Vagina (tissue), 2 donors: ENCODE measurements around the gene EXOC6B. TPM values are rescaled to one million over a fixed set of nuclear protein-coding genes. Genes with fewer than 3 reads are reported as not detected.

Experiments used
- DNase-seq, 2 donors: peaks; one replicate each; pipeline ENCODE4 v3.0.0-alpha.2; 2017; ENCODE audit errors: extremely low spot score in 2 of 2
- H3K27ac ChIP-seq: fragments of 200-600 bp; sonication (generic); one replicate; pipeline ENCODE4 v1.5.1; 2019
- H3K27me3 ChIP-seq: fragments of 200-600 bp; sonication (generic); one replicate; pipeline ENCODE4 v1.5.1; 2019
- H3K36me3 ChIP-seq, 2 donors: fragments of 200-600 bp; sonication (generic); one replicate each; pipeline ENCODE4 v1.5.1; 2017 to 2019
- H3K4me1 ChIP-seq: fragments of 200-600 bp; sonication (generic); one replicate; pipeline ENCODE4 v1.5.1; 2019
- H3K4me3 ChIP-seq, 2 donors: fragments of 200-600 bp; sonication (generic); 1 replicate in 1 of 2; 2 replicates in 1 of 2; pipeline ENCODE4 v1.5.1; 2016 to 2019
- H3K9me3 ChIP-seq: fragments of 200-600 bp; sonication (generic); one replicate; pipeline ENCODE4 v1.5.1; 2019
- CTCF ChIP-seq, 3 experiments: fragments of 450-650 bp in 2 of 3; fragments of 200-600 bp in 1 of 3; sonication (generic) in 1 of 3; IDR thresholded peaks; one replicate each; pipeline ENCODE4 v1.5.1; 2017 to 2019; ENCODE audit warnings: antibody characterized with exemption in 3 of 3, mild to moderate bottlenecking in 2 of 3, moderate library complexity in 2 of 3
- POLR2A ChIP-seq, 2 donors: fragments of 450-650 bp; IDR thresholded peaks; one replicate each; pipeline ENCODE4 v1.6.1; 2017; ENCODE audit warnings: antibody characterized with exemption in 2 of 2, mild to moderate bottlenecking in 2 of 2, moderate library complexity in 2 of 2
- POLR2AphosphoS5 ChIP-seq, 2 donors: sonication (generic); formaldehyde crosslinking; IDR thresholded peaks; one replicate each; pipeline ENCODE4 v1.9.0; 2017; ENCODE audit warnings: antibody characterized with exemption in 2 of 2, mild to moderate bottlenecking in 2 of 2, low read depth in 1 of 2; ENCODE audit not compliant: insufficient read depth in 1 of 2
- intact Hi-C: fragments of 100-400 bp; cut with DNase I; formaldehyde crosslinking; loops from one replicate; pipeline ENCODE4 v1.15.1; 2023
- total RNA-seq: library from RNA; depleted of rRNA; stranded (reverse); fragments of >200 nt; gene quantifications from one replicate; pipeline ENCODE4 v1.2.3, GENCODE V29; 2016

The EXOC6B gene
- total RNA-seq, 1 donor from 2014 or later: 41.5 TPM

- intact Hi-C loops: no loop called here
- Histone ChIP-seq H3K4me3 (no peak overlapping the region), H3K36me3 (no peaks in the 10 kb centered on the region), H3K4me1 (peaks cover 11% of the 10 kb centered on the region), H3K27me3 (no peaks in the 10 kb centered on the region), H3K27ac (no peak overlapping the region), H3K9me3 (no peaks in the 10 kb centered on the region)
- DNase-seq: no peak
- no peak for TF ChIP-seq POLR2A (IDR thresholded peaks at IDR 0.05)
- TF ChIP-seq CTCF (IDR thresholded peaks at IDR 0.05): no peak
- no peak for TF ChIP-seq POLR2AphosphoS5 (IDR thresholded peaks at IDR 0.05; ENCODE audit: insufficient read depth in 1 of 2, low read depth in 1 of 2)
Observed at GRCh38 chr2:72695676-72696075, 130.2 kb downstream of the EXOC6B start.

GRCh38 chr2:72694715-72695496 lies 130.9 kb downstream of the EXOC6B start:
- Histone ChIP-seq H3K4me1 (peaks cover 11% of the 10 kb centered on the region), H3K36me3 (no peaks in the 10 kb centered on the region), H3K27ac (no peak overlapping the region), H3K4me3 (no peak overlapping the region), H3K9me3 (no peaks in the 10 kb centered on the region), H3K27me3 (no peaks in the 10 kb centered on the region)
- intact Hi-C loops: no loop called here
- DNase-seq: no peak
- TF ChIP-seq POLR2AphosphoS5 (IDR thresholded peaks at IDR 0.05; ENCODE audit: insufficient read depth in 1 of 2, low read depth in 1 of 2): no peak
- TF ChIP-seq CTCF (IDR thresholded peaks at IDR 0.05): no peak
- no peak for TF ChIP-seq POLR2A (IDR thresholded peaks at IDR 0.05)

GRCh38 chr2:72689579-72690195 lies 136.1 kb downstream of the EXOC6B start:
- Histone ChIP-seq H3K4me1 (peaks cover 9% of the 10 kb centered on the region), H3K36me3 (no peaks in the 10 kb centered on the region), H3K4me3 (no peak overlapping the region), H3K9me3 (no peaks in the 10 kb centered on the region), H3K27me3 (no peaks in the 10 kb centered on the region), H3K27ac (no peak overlapping the region)
- no peak for TF ChIP-seq POLR2A (IDR thresholded peaks at IDR 0.05)
- no peak for DNase-seq
- intact Hi-C loops: no loop called here

GRCh38 chr2:72685638-72686213 lies 140.1 kb downstream of the EXOC6B start:
- H3K27ac ChIP-seq: no peak overlapping the region
- H3K27me3 ChIP-seq: no peaks in the 10 kb centered on the region
- no peaks in the 10 kb centered on the region for H3K36me3 ChIP-seq
- intact Hi-C loops: no loop called here
- no peak for TF ChIP-seq CTCF (IDR thresholded peaks at IDR 0.05)
- no peak for TF ChIP-seq POLR2AphosphoS5 (IDR thresholded peaks at IDR 0.05; ENCODE audit: insufficient read depth in 1 of 2, low read depth in 1 of 2)
- no peak for TF ChIP-seq POLR2A (IDR thresholded peaks at IDR 0.05)
- no peak overlapping the region for H3K4me3 ChIP-seq
- H3K9me3 ChIP-seq: no peaks in the 10 kb centered on the region
- peaks cover 7% of the 10 kb centered on the region for H3K4me1 ChIP-seq
- no peak for DNase-seq

- DNase-seq: no peak
- Histone ChIP-seq H3K27ac (no peak overlapping the region), H3K9me3 (no peaks in the 10 kb centered on the region), H3K4me1 (peaks cover 14% of the 10 kb centered on the region), H3K27me3 (no peaks in the 10 kb centered on the region), H3K4me3 (no peak overlapping the region), H3K36me3 (no peaks in the 10 kb centered on the region)
- intact Hi-C loops: no loop called here
- no peak for TF ChIP-seq CTCF (IDR thresholded peaks at IDR 0.05)
- no peak for TF ChIP-seq POLR2A (IDR thresholded peaks at IDR 0.05)
- no peak for TF ChIP-seq POLR2AphosphoS5 (IDR thresholded peaks at IDR 0.05; ENCODE audit: insufficient read depth in 1 of 2, low read depth in 1 of 2)
Observed at GRCh38 chr2:72682061-72682460, 143.8 kb downstream of the EXOC6B start.
